Measurements from ENCODE around the gene FBXW4.

Gene FBXW4

GRCh38 chr10:101694674-101695403, at the start of gene FBXW4:
FBXW4 (minus strand) TSS chr10:101695170; CDS start chr10:101695105, 65 bp downstream.
- H3K27ac ChIP-seq = peak within 1 kb of the TSS; percentile 83
- no peak for TF ChIP-seq ZFX (IDR thresholded peaks at IDR 0.05; ENCODE audit: borderline replicate concordance)
- no peak for TF ChIP-seq CTCF (IDR thresholded peaks at IDR 0.05)

- no peak overlapping the region for H3K27ac ChIP-seq
Measured at GRCh38 chr10:101744267-101744666, 49.3 kb upstream of the FBXW4 start.

GRCh38 chr10:101741938-101742337, 47.0 kb upstream of the FBXW4 start:
- no peak overlapping the region for H3K27ac ChIP-seq
- no peak for TF ChIP-seq ZFX (IDR thresholded peaks at IDR 0.05; ENCODE audit: borderline replicate concordance)
- no peak for TF ChIP-seq CTCF (IDR thresholded peaks at IDR 0.05)

More at GRCh38 chr10:101744267-101744666, 49.3 kb upstream of the FBXW4 start:
- no peak for TF ChIP-seq CTCF (IDR thresholded peaks at IDR 0.05)
- no peak for TF ChIP-seq ZFX (IDR thresholded peaks at IDR 0.05; ENCODE audit: borderline replicate concordance)

GRCh38 chr10:101736666-101737065, 41.7 kb upstream of the FBXW4 start:
- H3K27ac ChIP-seq = no peak overlapping the region
- TF ChIP-seq ZFX (IDR thresholded peaks at IDR 0.05; ENCODE audit: borderline replicate concordance) (no peak), CTCF (IDR thresholded peaks at IDR 0.05) (no peak)

- no peak overlapping the region for H3K27ac ChIP-seq
- TF ChIP-seq CTCF (IDR thresholded peaks at IDR 0.05) (no peak), ZFX (IDR thresholded peaks at IDR 0.05; ENCODE audit: borderline replicate concordance) (no peak)
Measured at GRCh38 chr10:101732096-101732495, 37.1 kb upstream of the FBXW4 start.

GRCh38 chr10:101726115-101726387, 31.1 kb upstream of the FBXW4 start:
- peak overlapping the region; percentile 27 for H3K27ac ChIP-seq
- TF ChIP-seq CTCF (IDR thresholded peaks at IDR 0.05) (no peak), ZFX (IDR thresholded peaks at IDR 0.05; ENCODE audit: borderline replicate concordance) (no peak)

- TF ChIP-seq CTCF (IDR thresholded peaks at IDR 0.05) = no peak
- TF ChIP-seq ZFX (IDR thresholded peaks at IDR 0.05; ENCODE audit: borderline replicate concordance) = no peak
- H3K27ac ChIP-seq = peak overlapping the region; percentile 27
Measured at GRCh38 chr10:101725296-101726114, 30.5 kb upstream of the FBXW4 start.

Data from 22Rv1 (cell line).